ENCODE data around the gene TTLL10.

TTLL10 gene

GRCh38 chr1:1213345-1214265, 39.9 kb downstream of the TTLL10 start, which contains the start of gene TNFRSF4:
Gene TNFRSF4 (minus strand): TSS chr1:1214153. CDS start chr1:1214127, 26 bp downstream.
- Histone ChIP-seq H3K27me3 (ENCODE audit: insufficient read depth, low read length, poor library complexity, severe bottlenecking) (no peaks in the 10 kb centered on the region), H3F3A (ENCODE audit: low read depth) (0 out of 2 replicates have a peak, but pooled peaks cover 3% of the 10 kb centered on the region), H3K4me1 (ENCODE audit: insufficient read depth, low read length, poor library complexity, severe bottlenecking) (peaks cover 41% of the 10 kb centered on the region), H3K4me2 (ENCODE audit: low read depth, low read length, poor library complexity, severe bottlenecking) (peak within 1 kb of the TSS; percentile 78), H3K79me2 (ENCODE audit: insufficient read depth, low read length) (peaks cover 20% of the 10 kb centered on the region; the same call in 1 of the 2 replicates), H3K9me2 (replicated peaks; ENCODE audit: low read depth, low read length) (no peaks in the 10 kb centered on the region), H2AFZ (ENCODE audit: low read length) (no peak within 1 kb of the TSS), H4K20me1 (ENCODE audit: insufficient read depth, low read length, poor library complexity, severe bottlenecking) (no peaks in the 10 kb centered on the region), H3K9ac (ENCODE audit: low read depth, low read length, poor library complexity, severe bottlenecking) (peak within 1 kb of the TSS; percentile 77), H3K9me3 (ENCODE audit: insufficient read depth, low read depth, low read length) (no peaks in the 10 kb centered on the region), H3K4me3 (ENCODE audit: low read length, poor library complexity, severe bottlenecking) (peak within 1 kb of the TSS; percentile 71), H3K36me3 (ENCODE audit: insufficient read depth, low read length) (peaks cover 24% of the 10 kb centered on the region; the same call in 1 of the 2 replicates)
- TF ChIP-seq, protein P1, sequence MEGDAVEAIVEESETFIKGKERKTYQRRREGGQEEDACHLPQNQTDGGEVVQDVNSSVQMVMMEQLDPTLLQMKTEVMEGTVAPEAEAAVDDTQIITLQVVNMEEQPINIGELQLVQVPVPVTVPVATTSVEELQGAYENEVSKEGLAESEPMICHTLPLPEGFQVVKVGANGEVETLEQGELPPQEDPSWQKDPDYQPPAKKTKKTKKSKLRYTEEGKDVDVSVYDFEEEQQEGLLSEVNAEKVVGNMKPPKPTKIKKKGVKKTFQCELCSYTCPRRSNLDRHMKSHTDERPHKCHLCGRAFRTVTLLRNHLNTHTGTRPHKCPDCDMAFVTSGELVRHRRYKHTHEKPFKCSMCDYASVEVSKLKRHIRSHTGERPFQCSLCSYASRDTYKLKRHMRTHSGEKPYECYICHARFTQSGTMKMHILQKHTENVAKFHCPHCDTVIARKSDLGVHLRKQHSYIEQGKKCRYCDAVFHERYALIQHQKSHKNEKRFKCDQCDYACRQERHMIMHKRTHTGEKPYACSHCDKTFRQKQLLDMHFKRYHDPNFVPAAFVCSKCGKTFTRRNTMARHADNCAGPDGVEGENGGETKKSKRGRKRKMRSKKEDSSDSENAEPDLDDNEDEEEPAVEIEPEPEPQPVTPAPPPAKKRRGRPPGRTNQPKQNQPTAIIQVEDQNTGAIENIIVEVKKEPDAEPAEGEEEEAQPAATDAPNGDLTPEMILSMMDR (conservative IDR thresholded peaks at IDR 0.05; ENCODE audit: low read length): no peak
- no peak for TF ChIP-seq EZH2phosphoT487 (IDR thresholded peaks at IDR 0.05; ENCODE audit: borderline replicate concordance)

GRCh38 chr1:1215080-1215676, 41.5 kb downstream of the TTLL10 start:
- H3K36me3 ChIP-seq (ENCODE audit: insufficient read depth, low read length): peaks cover 26% of the 10 kb centered on the region; the same call in 1 of the 2 replicates
- H3K79me2 ChIP-seq (ENCODE audit: insufficient read depth, low read length): peaks cover 18% of the 10 kb centered on the region; the same call in 1 of the 2 replicates
- TF ChIP-seq EZH2phosphoT487 (IDR thresholded peaks at IDR 0.05; ENCODE audit: borderline replicate concordance): no peak
- no peak overlapping the region for H2AFZ ChIP-seq (ENCODE audit: low read length)
- H3K4me3 ChIP-seq (ENCODE audit: low read length, poor library complexity, severe bottlenecking): no peak overlapping the region
- no peak overlapping the region for H3K4me2 ChIP-seq (ENCODE audit: low read depth, low read length, poor library complexity, severe bottlenecking)
- H3K27me3 ChIP-seq (ENCODE audit: insufficient read depth, low read length, poor library complexity, severe bottlenecking): no peaks in the 10 kb centered on the region
- H3K9ac ChIP-seq (ENCODE audit: low read depth, low read length, poor library complexity, severe bottlenecking): peak overlapping the region; percentile 28
- H3K9me2 ChIP-seq (replicated peaks; ENCODE audit: low read depth, low read length): no peaks in the 10 kb centered on the region
- H3K4me1 ChIP-seq (ENCODE audit: insufficient read depth, low read length, poor library complexity, severe bottlenecking): peaks cover 28% of the 10 kb centered on the region
- H4K20me1 ChIP-seq (ENCODE audit: insufficient read depth, low read length, poor library complexity, severe bottlenecking): peaks cover 4% of the 10 kb centered on the region
- H3F3A ChIP-seq (ENCODE audit: low read depth): no peaks in the 10 kb centered on the region
- no peaks in the 10 kb centered on the region for H3K9me3 ChIP-seq (ENCODE audit: insufficient read depth, low read depth, low read length)

- Histone ChIP-seq H3K27me3 (ENCODE audit: insufficient read depth, low read length, poor library complexity, severe bottlenecking) (no peaks in the 10 kb centered on the region), H4K20me1 (ENCODE audit: insufficient read depth, low read length, poor library complexity, severe bottlenecking) (peaks cover 4% of the 10 kb centered on the region), H2AFZ (ENCODE audit: low read length) (no peak overlapping the region), H3K9ac (ENCODE audit: low read depth, low read length, poor library complexity, severe bottlenecking) (no peak overlapping the region), H3K4me3 (ENCODE audit: low read length, poor library complexity, severe bottlenecking) (no peak overlapping the region), H3K36me3 (ENCODE audit: insufficient read depth, low read length) (peaks cover 33% of the 10 kb centered on the region; the same call in 1 of the 2 replicates), H3K79me2 (ENCODE audit: insufficient read depth, low read length) (peaks cover 11% of the 10 kb centered on the region; the same call in 1 of the 2 replicates), H3K4me2 (ENCODE audit: low read depth, low read length, poor library complexity, severe bottlenecking) (no peak overlapping the region), H3K9me2 (replicated peaks; ENCODE audit: low read depth, low read length) (no peaks in the 10 kb centered on the region), H3K4me1 (ENCODE audit: insufficient read depth, low read length, poor library complexity, severe bottlenecking) (peaks cover 24% of the 10 kb centered on the region), H3K9me3 (ENCODE audit: insufficient read depth, low read depth, low read length) (no peaks in the 10 kb centered on the region), H3F3A (ENCODE audit: low read depth) (no peaks in the 10 kb centered on the region)
- TF ChIP-seq EZH2phosphoT487 (IDR thresholded peaks at IDR 0.05; ENCODE audit: borderline replicate concordance): no peak
- TF ChIP-seq, protein P1 (conservative IDR thresholded peaks at IDR 0.05; ENCODE audit: low read length): no peak
Measured at GRCh38 chr1:1215881-1216605, 42.4 kb downstream of the TTLL10 start.

All from Loucy (cell line).